ENCODE measurements around the gene ZNF423.

Gene ZNF423

DNA sequence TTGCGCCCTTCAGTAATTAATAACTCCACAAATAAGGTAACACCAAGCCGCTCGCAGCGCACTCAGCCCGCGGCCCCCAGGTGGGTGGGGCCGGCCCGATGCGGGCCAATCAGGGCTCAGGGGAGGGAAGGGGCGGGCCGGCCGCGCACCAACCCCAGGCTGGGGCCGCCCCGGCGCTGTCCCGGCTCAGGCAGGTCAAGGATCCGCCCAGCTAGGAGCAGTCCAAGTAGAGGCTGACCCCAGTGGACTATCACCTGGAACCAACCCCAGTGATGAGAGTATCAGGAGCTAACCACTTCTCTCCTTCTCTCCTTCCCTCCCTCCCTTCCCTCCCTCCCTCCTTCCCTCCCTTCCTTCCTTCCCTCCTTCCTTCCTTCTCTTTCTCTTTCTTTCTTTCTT is 371.5 kb downstream of the ZNF423 start:
- H3K9ac ChIP-seq (ENCODE audit: insufficient read length, low read depth): no peak overlapping the region

DNA sequence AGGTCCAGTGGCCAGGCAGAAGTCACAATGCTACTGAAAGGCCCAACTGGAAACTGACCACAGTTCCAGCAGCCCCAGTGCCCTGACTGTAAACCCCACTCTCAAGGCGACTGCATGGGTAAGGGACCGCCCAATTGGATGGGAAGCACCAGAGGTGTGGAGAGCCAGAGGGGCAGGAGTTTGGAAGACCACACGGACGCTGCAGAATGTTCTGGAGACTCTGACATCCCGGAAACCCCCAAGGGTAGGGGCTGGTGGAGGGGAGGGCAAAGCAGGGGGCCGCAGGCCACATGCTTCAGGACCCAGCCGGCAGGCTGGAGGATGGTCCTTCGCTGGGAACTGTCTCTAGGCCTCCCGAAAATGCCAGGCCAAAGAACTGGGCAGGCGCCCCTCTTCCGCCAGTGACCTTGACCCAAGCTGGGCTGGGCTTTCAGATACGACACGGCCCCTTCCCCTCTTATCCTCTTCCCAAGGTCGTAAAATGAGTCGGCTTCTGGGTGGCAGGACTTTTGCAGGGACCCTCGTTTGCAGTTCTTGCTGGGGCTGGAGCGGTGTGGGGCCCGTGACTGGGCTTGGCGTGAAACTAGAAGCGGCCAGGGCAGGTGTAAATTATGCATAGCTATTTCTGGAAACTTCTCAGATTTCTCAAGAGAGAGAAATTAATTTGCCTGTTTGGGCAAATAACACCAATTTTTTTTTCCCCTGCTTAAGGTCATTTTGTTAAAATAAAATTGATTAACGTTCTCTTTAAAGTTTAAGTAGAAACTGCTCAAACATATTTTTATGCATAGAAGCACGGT is 372.1 kb downstream of the ZNF423 start:
- H3K27me3 ChIP-seq (ENCODE audit: insufficient read depth, insufficient read length): no peaks in the 10 kb centered on the region
- DNase-seq (ENCODE audit: low read depth, low spot score): no peak
- H3K36me3 ChIP-seq (ENCODE audit: insufficient read depth, insufficient read length, low read length): no peaks in the 10 kb centered on the region
- no peak for TF ChIP-seq ZNF274 (IDR thresholded peaks at IDR 0.05; ENCODE audit: low read depth, low read length)
- no peak for TF ChIP-seq YY1 (IDR thresholded peaks at IDR 0.05; ENCODE audit: insufficient read depth, insufficient read length)
- no peak for TF ChIP-seq SUZ12 (IDR thresholded peaks at IDR 0.05; ENCODE audit: extremely low read depth, insufficient read depth, insufficient read length)
- H3K4me3 ChIP-seq (ENCODE audit: insufficient read length, low read depth): no peak overlapping the region
- H3K9ac ChIP-seq (ENCODE audit: insufficient read length, low read depth): no peak overlapping the region
- no peaks in the 10 kb centered on the region for H3K4me1 ChIP-seq (ENCODE audit: insufficient read depth, insufficient read length)
- peaks cover 4% of the 10 kb centered on the region; the same call in 1 of the 2 replicates for H3K9me3 ChIP-seq (ENCODE audit: insufficient read depth, low read length)

More for the DNA sequence above, 371.5 kb downstream of the ZNF423 start:
- Histone ChIP-seq H3K27me3 (ENCODE audit: insufficient read depth, insufficient read length) (no peaks in the 10 kb centered on the region), H3K36me3 (ENCODE audit: insufficient read depth, insufficient read length, low read length) (peaks cover 1% of the 10 kb centered on the region), H3K4me3 (ENCODE audit: insufficient read length, low read depth) (no peak overlapping the region), H3K9me3 (ENCODE audit: insufficient read depth, low read length) (peaks cover 4% of the 10 kb centered on the region; the same call in 1 of the 2 replicates), H3K4me1 (ENCODE audit: insufficient read depth, insufficient read length) (no peaks in the 10 kb centered on the region)
- no peak for TF ChIP-seq ZNF274 (IDR thresholded peaks at IDR 0.05; ENCODE audit: low read depth, low read length)
- TF ChIP-seq SUZ12 (IDR thresholded peaks at IDR 0.05; ENCODE audit: extremely low read depth, insufficient read depth, insufficient read length): no peak
- TF ChIP-seq YY1 (IDR thresholded peaks at IDR 0.05; ENCODE audit: insufficient read depth, insufficient read length): no peak
- no peak for DNase-seq (ENCODE audit: low read depth, low spot score)

DNA sequence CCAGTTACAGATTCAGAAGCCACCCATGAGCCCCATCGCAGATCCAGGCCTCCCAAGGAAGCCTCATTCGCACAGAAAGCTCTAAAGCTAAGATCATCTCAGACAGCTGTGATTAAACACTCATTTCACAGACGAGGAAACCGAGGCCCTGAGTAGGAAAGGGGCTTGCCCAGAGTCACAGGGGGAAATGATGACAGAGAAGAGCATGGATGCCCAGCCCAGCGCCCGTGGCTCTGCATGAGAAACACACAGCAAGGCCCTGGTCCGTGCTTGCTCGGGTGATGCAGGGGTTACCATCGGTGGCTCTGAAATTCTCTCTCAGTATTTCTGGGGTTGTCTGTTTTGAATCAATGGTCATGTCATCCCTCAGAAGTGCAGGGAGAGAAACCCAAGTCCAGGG is 372.7 kb downstream of the ZNF423 start:
- TF ChIP-seq YY1 (IDR thresholded peaks at IDR 0.05; ENCODE audit: insufficient read depth, insufficient read length) (no peak), SUZ12 (IDR thresholded peaks at IDR 0.05; ENCODE audit: extremely low read depth, insufficient read depth, insufficient read length) (no peak), ZNF274 (IDR thresholded peaks at IDR 0.05; ENCODE audit: low read depth, low read length) (no peak)
- Histone ChIP-seq H3K9ac (ENCODE audit: insufficient read length, low read depth) (no peak overlapping the region), H3K36me3 (ENCODE audit: insufficient read depth, insufficient read length, low read length) (no peaks in the 10 kb centered on the region), H3K9me3 (ENCODE audit: insufficient read depth, low read length) (peaks cover 4% of the 10 kb centered on the region; the same call in 1 of the 2 replicates), H3K4me1 (ENCODE audit: insufficient read depth, insufficient read length) (no peaks in the 10 kb centered on the region), H3K27me3 (ENCODE audit: insufficient read depth, insufficient read length) (peaks cover 2% of the 10 kb centered on the region), H3K4me3 (ENCODE audit: insufficient read length, low read depth) (no peak overlapping the region)
- no peak for DNase-seq (ENCODE audit: low read depth, low spot score)

DNA sequence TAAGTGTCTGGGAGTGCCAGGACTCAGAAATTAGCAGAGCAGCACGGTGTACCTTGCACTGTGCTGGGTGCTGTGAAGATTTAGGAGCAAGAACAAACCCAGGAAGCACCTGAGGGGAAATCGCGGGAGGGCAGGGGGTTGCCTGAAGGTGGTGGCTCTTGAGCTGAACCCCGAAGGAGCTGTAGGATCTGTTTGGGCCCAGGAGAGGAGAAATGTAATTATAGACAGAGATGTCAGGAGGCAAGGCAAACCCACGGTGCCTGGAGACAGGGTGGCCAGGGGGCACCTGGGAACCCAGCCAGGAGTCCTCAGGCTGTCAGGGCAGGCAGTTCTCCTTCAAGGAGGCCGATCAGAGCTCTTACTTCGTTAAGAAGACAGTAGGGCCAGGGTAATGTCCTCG is 373.2 kb downstream of the ZNF423 start:
- no peaks in the 10 kb centered on the region for H3K36me3 ChIP-seq (ENCODE audit: insufficient read depth, insufficient read length, low read length)

DNA sequence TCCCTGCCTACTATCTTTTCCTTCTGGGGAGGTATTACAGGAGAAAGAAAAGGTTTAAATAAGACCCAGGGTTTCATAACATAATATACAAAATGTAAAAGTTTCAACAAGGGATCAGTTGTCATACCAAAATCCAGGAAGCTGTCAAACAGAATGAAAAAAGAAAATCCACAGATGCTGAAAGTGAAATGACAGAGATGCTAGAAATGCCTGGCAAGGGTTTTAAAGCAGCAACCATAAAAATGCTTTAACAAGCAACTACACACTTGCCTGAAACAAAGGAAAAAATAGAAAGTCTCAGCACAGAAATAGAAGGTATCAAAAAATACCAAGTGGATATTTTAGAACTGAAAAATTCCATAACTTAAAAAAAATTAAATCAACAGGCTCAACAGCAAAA is 377.3 kb downstream of the ZNF423 start:
- TF ChIP-seq ZNF274 (IDR thresholded peaks at IDR 0.05; ENCODE audit: low read depth, low read length): no peak
- no peaks in the 10 kb centered on the region for H3K36me3 ChIP-seq (ENCODE audit: insufficient read depth, insufficient read length, low read length)

More for the DNA sequence above, 373.2 kb downstream of the ZNF423 start:
- no peak overlapping the region for H3K9ac ChIP-seq (ENCODE audit: insufficient read length, low read depth)
- H3K9me3 ChIP-seq (ENCODE audit: insufficient read depth, low read length): peaks cover 4% of the 10 kb centered on the region; the same call in 1 of the 2 replicates
- H3K27me3 ChIP-seq (ENCODE audit: insufficient read depth, insufficient read length): peaks cover 7% of the 10 kb centered on the region
- no peak overlapping the region for H3K4me3 ChIP-seq (ENCODE audit: insufficient read length, low read depth)
- no peak for TF ChIP-seq ZNF274 (IDR thresholded peaks at IDR 0.05; ENCODE audit: low read depth, low read length)
- no peak for TF ChIP-seq SUZ12 (IDR thresholded peaks at IDR 0.05; ENCODE audit: extremely low read depth, insufficient read depth, insufficient read length)
- no peak for TF ChIP-seq YY1 (IDR thresholded peaks at IDR 0.05; ENCODE audit: insufficient read depth, insufficient read length)
- no peaks in the 10 kb centered on the region for H3K4me1 ChIP-seq (ENCODE audit: insufficient read depth, insufficient read length)
- no peak for DNase-seq (ENCODE audit: low read depth, low spot score)

DNA sequence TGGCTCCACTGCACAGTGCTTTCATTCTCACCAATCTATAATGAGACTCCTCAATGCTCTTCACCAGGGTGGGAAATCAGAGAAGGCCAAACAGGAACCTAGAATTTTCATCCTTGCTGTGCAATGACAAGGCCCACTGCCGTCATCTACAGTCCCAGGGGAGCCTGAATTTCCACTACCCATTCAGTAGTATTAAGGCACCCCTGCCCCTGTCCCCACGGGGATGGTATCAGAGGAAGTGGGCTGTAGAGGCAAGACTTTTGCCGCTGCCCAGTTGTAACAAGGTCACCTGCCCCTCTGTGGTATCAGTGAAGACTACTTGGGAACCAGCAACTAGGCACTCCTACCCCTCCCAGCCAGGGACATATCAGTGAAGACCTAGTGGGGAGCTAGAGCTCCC is 377.8 kb downstream of the ZNF423 start:
- H3K36me3 ChIP-seq (ENCODE audit: insufficient read depth, insufficient read length, low read length): no peaks in the 10 kb centered on the region
- no peaks in the 10 kb centered on the region for H3K9me3 ChIP-seq (ENCODE audit: insufficient read depth, low read length)
- H3K27me3 ChIP-seq (ENCODE audit: insufficient read depth, insufficient read length): peaks cover 26% of the 10 kb centered on the region
- no peak overlapping the region for H3K4me3 ChIP-seq (ENCODE audit: insufficient read length, low read depth)
- TF ChIP-seq SUZ12 (IDR thresholded peaks at IDR 0.05; ENCODE audit: extremely low read depth, insufficient read depth, insufficient read length) (no peak), ZNF274 (IDR thresholded peaks at IDR 0.05; ENCODE audit: low read depth, low read length) (no peak), YY1 (IDR thresholded peaks at IDR 0.05; ENCODE audit: insufficient read depth, insufficient read length) (no peak)
- no peak for DNase-seq (ENCODE audit: low read depth, low spot score)
- H3K9ac ChIP-seq (ENCODE audit: insufficient read length, low read depth): no peak overlapping the region
- H3K4me1 ChIP-seq (ENCODE audit: insufficient read depth, insufficient read length): no peaks in the 10 kb centered on the region

More for the DNA sequence above, 377.3 kb downstream of the ZNF423 start:
- no peak for DNase-seq (ENCODE audit: low read depth, low spot score)
- no peaks in the 10 kb centered on the region for H3K9me3 ChIP-seq (ENCODE audit: insufficient read depth, low read length)
- H3K27me3 ChIP-seq (ENCODE audit: insufficient read depth, insufficient read length): peaks cover 26% of the 10 kb centered on the region
- H3K4me1 ChIP-seq (ENCODE audit: insufficient read depth, insufficient read length): no peaks in the 10 kb centered on the region
- no peak overlapping the region for H3K9ac ChIP-seq (ENCODE audit: insufficient read length, low read depth)
- H3K4me3 ChIP-seq (ENCODE audit: insufficient read length, low read depth): no peak overlapping the region

DNA sequence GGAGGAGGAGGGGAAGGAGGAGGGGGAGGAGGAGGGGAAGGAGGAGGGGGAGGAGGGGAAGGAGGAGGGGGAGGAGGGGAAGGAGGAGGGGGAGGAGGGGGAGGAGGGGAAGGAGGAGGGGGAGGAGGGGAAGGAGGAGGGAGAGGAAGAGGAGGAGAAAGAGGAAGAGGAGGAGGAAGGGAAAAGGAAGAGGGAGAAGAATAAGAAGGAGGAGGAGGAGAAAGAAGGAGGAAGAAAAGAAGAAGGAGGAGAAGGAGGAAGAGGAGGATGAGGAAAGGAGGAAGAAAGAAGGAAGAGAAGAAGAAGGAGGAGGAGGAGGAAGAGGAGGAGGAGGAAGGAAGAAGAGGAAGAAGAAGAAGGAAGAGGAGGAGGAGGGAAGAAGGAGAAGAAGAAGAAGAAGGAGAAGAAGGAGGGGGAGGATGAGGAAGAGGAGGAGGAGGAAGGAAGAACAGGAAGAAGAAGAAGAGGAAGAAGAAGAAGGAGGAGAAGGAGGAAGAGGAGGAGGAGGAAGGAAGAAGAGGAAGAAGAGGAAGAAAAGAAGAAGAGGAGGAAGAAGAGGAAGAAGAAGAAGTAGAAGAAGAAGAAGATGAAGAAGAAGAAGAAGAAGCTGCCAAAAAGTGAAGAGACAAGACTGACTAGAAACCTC is 378.5 kb downstream of the ZNF423 start:
- TF ChIP-seq SUZ12 (IDR thresholded peaks at IDR 0.05; ENCODE audit: extremely low read depth, insufficient read depth, insufficient read length) (no peak), ZNF274 (IDR thresholded peaks at IDR 0.05; ENCODE audit: low read depth, low read length) (no peak), YY1 (IDR thresholded peaks at IDR 0.05; ENCODE audit: insufficient read depth, insufficient read length) (no peak)
- H3K9me3 ChIP-seq (ENCODE audit: insufficient read depth, low read length): no peaks in the 10 kb centered on the region
- DNase-seq (ENCODE audit: low read depth, low spot score): no peak

More for the DNA sequence above, 378.5 kb downstream of the ZNF423 start:
- Histone ChIP-seq H3K9ac (ENCODE audit: insufficient read length, low read depth) (no peak overlapping the region), H3K36me3 (ENCODE audit: insufficient read depth, insufficient read length, low read length) (no peaks in the 10 kb centered on the region), H3K4me3 (ENCODE audit: insufficient read length, low read depth) (no peak overlapping the region), H3K4me1 (ENCODE audit: insufficient read depth, insufficient read length) (no peaks in the 10 kb centered on the region), H3K27me3 (ENCODE audit: insufficient read depth, insufficient read length) (peaks cover 26% of the 10 kb centered on the region)
